Fibroblast of skin of left biceps (primary cell): ENCODE results near the gene CDK19.
"Not testable (repeated sequence)": the region's sequence is repeated elsewhere in the genome, so short reads cannot be mapped to it uniquely, and the experiment has no call there.

Experiments used
- DNase-seq, 2 experiments: peaks; one replicate each; pipeline ENCODE4 v3.0.0-alpha.2; 2013; ENCODE audit warnings: low read depth in 2 of 2

Gene CDK19

GRCh38 chr6:110813338-110814101 lies 1.7 kb downstream of the CDK19 start:
- no peak for DNase-seq

DNA sequence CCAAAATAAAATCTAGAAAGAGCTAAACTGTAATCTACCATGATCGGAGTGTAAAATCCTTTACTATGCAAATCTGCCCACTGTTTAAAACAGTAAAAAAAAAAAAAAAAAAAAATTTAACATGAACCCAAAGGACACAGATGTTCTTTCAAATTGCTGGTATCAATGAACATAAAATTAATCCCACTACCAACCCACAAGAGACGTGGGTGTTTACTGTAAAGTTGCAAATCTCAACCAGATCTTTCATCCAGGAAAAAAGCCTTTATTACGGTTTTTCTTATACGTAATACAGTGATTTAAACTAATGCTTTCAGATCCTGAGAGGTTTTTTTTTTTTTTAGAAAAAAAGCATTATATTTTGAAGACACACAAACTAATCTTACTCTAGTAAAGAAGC lies 2.5 kb downstream of the CDK19 start:
- no peak for DNase-seq

- DNase-seq = no peak
These were observed 4.2 kb downstream of the CDK19 start for GRCh38 chr6:110810896-110811586.

DNA sequence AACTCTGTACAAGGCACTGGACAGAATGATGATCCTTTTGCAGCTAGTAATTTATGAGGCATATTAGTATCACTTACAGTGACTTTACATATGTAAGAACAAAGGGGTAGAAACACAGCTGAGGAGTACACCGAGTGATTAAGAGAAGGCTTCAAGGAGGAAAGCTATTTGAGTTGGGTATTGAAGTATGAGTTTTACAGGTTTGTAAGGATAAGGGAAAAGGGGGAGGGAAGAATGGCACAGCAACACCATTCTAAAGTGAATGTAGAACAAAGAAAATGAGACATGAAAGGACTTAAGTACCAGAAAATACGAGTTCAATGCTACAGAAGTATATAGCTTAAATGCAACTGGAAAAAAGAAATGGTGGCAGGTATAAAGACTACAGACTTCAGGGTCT lies 5.5 kb downstream of the CDK19 start:
- no peak for DNase-seq

- not testable (repeated sequence) for DNase-seq
These were observed 13.1 kb downstream of the CDK19 start for GRCh38 chr6:110802175-110802574.

GRCh38 chr6:110800839-110801196 lies 14.5 kb downstream of the CDK19 start:
- no peak for DNase-seq

GRCh38 chr6:110800196-110800838 lies 15.0 kb downstream of the CDK19 start:
- DNase-seq = no peak

DNA sequence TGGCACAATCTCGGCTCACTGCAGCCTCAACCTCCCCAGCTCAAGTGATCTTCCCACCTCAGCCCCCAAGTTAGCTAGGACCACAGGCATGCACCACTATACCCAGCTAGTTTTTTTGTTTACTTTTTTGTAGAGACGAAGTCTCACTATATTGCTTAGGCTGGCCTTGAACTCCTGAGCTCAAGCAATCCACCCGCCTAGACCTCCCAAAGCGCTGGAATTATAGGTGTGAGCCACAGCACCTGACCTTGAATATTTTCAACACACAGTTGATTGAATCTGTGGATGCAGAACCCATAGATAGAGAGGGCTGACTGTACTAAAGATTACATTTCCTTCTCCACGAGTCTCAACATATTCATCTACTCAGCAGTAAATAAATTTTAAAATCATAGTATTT lies 15.6 kb downstream of the CDK19 start:
- DNase-seq = no peak

GRCh38 chr6:110799189-110799588 lies 16.1 kb downstream of the CDK19 start:
- DNase-seq = no peak

DNA sequence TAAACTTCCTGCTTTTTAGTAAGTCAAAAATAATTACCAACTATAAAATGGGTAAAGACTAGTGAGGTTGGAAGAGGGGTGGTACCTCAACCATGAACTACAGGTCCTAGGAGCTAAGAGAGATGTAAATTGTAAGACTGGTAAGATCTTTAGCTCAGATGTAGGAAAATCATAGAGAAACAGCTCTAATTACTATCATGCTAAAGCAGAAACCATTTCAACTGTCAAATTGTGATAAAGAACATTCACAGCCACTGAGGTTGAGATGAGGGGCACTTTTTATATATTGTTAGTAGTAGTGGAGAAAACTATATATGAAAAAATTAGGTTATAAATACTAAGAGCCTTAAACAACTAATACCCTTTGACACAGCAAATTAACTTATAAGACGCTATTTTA lies 20.0 kb downstream of the CDK19 start:
- DNase-seq = no peak

DNA sequence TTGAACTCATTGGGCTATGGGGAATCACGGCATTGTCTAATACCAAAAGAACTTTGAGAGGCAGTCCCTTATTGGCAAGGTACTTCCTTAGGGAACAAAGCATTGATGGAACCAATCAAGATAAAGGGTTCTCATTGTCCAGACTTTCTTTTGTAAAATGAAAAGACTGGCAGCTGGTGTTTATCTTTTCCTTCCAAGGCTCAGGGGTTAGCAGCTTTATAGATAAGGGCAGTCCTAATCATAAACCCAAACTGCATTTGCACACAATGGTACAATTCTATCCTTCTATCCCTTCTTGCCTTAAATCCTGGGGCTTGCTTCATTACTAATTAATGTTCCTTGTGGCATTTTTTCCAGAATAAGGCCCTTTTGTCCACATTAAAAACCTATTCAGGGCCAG lies 28.6 kb downstream of the CDK19 start:
- no peak for DNase-seq

DNA sequence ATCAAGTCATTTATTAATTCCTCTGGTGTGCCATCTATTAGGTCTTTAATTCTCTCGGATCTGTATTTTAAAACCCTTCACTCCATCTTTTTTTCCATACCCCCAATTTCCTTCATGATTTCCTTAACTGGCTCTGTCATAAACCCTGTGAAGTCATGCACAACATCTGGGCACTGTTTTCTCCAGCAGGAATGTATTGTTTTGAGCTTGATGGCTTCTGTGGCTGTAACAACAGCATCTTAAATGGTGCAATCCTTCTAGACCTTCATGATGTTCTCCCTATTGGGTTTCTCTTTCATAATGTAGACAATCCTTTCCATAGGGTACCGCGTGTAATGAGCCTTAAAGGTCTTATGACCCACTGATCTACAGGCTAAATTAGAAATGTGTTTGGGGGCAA lies 29.0 kb downstream of the CDK19 start:
- DNase-seq = no peak

DNA sequence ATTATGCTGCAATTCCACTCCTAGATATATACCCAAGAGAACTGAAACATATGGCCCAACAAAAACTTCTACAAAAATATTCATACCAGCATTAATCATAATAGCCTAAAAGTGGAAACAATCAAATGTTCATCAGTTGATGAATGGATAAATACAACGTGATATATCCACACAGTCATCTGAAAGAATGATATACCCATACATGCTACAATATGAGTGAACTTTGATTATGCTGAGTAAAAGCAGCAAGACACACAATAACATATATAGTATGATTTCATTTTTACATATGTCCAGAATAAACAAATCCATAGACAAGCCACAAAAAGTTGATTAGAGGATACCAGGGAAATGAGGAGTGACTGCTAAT lies 30.7 kb downstream of the CDK19 start:
- DNase-seq = no peak

DNA sequence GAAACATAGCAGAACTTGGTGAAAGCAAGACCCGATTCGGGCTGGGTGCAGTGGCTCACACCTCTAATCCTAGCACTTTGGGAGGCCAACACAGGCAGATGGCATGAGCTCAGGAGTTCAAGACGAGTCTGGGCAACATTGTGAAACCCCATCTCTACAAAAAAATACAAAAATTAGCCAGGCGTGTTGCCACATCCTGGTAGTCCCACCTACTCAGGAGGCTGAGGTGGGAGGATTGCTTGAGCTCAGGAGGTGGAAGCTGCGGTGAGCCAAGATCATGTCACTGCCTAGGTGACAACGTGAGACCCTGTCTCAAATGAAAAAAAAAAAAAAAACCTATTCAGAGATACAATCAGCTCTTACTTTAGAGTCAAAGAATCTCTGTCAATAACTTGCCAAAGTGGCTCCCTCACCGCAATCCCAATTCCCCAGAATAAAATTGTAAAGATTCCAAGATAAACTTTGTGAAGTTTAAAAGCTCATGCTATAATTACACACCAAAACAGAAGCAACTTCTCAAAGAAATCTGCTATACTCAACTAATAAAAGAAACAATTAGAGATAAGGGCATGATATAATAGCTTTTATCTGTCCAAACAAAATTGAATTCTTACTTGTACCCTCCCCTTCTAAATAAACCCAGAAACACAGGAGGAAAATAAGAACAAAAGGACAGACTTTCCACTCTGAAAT lies 33.6 kb downstream of the CDK19 start:
- DNase-seq = no peak

DNA sequence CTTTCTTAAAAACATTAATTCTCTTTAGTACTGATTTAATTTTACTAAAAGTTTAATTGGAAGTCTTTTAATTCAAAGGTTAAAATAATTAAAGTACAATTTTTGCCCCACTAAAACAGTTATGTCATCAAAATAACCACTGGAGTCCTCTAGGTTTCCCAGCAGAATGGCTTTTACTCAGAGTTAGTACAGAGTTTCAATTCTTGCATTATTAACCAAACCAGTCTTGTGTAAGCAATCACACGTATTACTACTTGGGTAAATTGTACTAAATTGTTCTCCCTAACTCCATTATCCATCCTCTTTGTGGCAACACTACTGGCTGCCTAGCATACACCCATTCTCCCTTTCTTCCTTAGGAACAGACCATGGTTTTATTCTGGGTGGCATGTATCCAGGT lies 36.9 kb downstream of the CDK19 start:
- DNase-seq = no peak

DNA sequence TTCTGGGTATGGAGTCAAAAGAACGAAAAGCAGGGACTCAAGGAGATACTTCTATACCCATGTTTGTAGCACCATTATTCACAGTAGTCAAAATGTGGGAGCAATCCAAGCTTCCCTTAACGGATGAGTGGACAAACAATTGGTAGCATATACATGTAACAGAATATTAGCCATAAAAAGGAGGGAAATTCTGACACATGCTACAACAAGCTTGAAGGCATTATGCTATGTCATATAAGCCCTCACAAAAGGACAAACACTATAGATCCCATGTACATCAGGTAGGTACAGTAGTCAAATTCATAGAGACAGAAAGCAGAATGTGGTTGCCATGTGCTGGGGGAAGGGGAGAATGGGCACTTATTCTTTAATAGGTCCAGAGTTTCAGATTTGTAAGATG lies 37.6 kb downstream of the CDK19 start:
- DNase-seq = no peak

DNA sequence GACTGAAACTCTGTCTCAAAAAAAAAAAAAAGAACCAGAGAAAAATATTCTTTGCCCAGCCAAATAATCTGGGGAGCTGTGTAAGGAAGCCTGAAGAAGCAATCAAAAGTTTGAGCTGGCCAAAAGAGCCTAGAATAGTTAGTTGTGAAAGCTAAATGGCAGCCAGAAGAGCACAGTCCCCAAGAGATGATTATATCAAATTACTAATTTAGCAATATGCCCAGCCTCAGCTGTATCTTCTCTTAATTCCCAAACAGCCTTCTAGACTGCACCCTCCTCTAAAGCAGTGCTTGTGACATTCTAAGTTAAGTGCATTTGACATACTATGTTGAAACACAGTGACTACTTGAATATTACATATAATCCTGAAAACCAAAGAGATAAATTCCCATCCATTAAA lies 38.9 kb downstream of the CDK19 start:
- no peak for DNase-seq

DNA sequence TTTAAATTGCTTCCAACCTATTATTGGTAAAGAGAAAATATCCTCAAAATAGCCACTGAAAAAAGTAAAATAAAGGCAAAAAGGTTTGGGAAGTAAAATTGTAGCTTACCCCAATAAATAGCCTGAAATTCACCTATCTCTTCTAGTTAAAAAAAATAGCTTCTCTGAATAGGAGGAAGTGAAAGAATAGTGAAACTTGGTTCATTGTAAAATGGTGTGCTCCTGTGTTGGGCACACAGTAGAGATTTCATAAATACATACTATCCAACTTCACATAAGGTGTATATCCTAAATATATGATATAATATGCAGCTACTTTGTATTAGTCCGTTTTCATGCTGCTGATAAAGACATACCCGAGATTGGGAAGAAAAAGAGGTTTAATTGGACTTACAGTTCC lies 45.3 kb downstream of the CDK19 start:
- no peak for DNase-seq

GRCh38 chr6:110768057-110768456 lies 47.2 kb downstream of the CDK19 start:
- DNase-seq = no peak

- no peak for DNase-seq
These were observed 53.9 kb downstream of the CDK19 start for GRCh38 chr6:110761371-110761770.

DNA sequence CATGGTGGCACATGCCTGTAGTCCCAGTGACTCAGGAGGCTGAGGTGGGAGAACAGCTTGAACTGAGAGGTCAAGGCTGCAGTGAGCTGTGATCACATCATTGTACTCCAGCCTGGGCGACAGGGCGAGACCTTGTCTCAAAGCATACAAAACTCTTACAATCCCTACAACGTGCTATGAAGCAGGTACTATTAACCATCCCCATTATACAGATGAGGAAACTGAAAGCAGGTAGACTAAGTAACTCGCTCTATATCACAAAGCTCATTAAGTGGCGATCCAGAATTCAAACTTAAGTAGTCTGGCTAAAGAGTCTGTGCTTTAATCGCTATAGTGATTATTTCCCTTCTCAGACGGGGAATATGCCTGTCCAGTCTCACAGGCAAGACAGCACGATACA lies 54.7 kb downstream of the CDK19 start:
- DNase-seq = no peak

DNA sequence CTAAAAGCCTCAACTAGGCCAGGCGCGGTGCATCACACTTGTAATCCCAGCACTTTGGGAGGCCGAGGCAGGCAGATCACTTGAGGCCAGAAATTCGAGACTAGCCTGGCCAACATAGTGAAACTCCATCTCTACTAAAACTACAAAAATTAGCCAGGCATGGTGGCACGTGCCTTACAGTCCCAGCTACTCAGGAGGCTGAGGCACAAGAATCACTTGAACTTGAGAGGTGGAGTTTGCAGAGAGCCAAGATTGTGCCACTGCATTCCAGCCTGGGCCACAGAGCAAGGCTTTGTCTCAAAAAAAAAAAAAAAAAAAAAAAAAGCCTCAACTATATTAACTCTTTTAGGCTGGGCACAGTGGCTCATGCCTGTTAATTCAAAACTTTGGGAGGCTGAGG lies 55.2 kb downstream of the CDK19 start:
- DNase-seq = not testable (repeated sequence)

DNA sequence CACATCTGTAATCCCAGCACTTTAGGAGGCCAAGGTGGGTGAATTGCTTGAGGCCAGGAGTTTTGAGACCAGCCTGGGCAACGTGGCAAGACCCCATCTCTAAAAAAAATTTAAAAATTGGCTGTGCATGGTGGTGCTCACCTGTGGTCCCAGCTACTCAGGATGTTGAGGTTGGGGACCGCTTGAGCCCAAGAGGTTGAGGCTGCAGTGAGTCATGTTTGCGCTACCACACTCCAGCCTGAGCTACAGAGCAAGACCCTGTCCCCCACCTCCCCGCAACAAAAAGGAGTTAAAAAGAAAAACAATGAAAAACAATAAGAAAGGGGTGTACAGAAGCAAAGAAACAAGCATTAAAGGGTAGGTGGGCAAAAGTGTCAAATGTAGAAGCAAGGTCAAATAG lies 57.3 kb downstream of the CDK19 start:
- no peak for DNase-seq
